ELR (cell line): ENCODE results near the gene ALOX15.
"Not testable (repeated sequence)": the region's sequence is repeated elsewhere in the genome, so short reads cannot be mapped to it uniquely, and the experiment has no call there.

Experiments
- DNase-seq: peaks from one replicate; pipeline ENCODE4 v3.0.0-alpha.2; 2015; ENCODE audit warnings: low read depth

ALOX15 gene

GRCh38 chr17:4617090-4617489 lies 24.4 kb downstream of the ALOX15 start:
- no peak for DNase-seq

GRCh38 chr17:4616476-4616875 lies 25.0 kb downstream of the ALOX15 start:
- DNase-seq: no peak

GRCh38 chr17:4610656-4611055 lies 30.8 kb downstream of the ALOX15 start:
- no peak for DNase-seq

GRCh38 chr17:4610162-4610561 lies 31.3 kb downstream of the ALOX15 start:
- no peak for DNase-seq

- no peak for DNase-seq
These were observed 31.7 kb downstream of the ALOX15 start for GRCh38 chr17:4609761-4610160.

GRCh38 chr17:4607773-4608187 lies 33.7 kb downstream of the ALOX15 start:
- peak; percentile 27 for DNase-seq

- DNase-seq: no peak
These were observed 34.2 kb downstream of the ALOX15 start for GRCh38 chr17:4607261-4607741.

GRCh38 chr17:4605826-4606225 lies 35.7 kb downstream of the ALOX15 start:
- no peak for DNase-seq

GRCh38 chr17:4604736-4605135 lies 36.7 kb downstream of the ALOX15 start:
- DNase-seq: not testable (repeated sequence)

GRCh38 chr17:4604111-4604644 lies 37.3 kb downstream of the ALOX15 start:
- DNase-seq: no peak

GRCh38 chr17:4602041-4602440 lies 39.4 kb downstream of the ALOX15 start:
- no peak for DNase-seq

GRCh38 chr17:4601326-4601725 lies 40.2 kb downstream of the ALOX15 start:
- DNase-seq: no peak

- DNase-seq: no peak
These were observed 40.9 kb downstream of the ALOX15 start for GRCh38 chr17:4600563-4600962.

GRCh38 chr17:4599505-4600281 lies 41.8 kb downstream of the ALOX15 start:
- no peak for DNase-seq

- no peak for DNase-seq
These were observed 42.5 kb downstream of the ALOX15 start for GRCh38 chr17:4598776-4599504.

- DNase-seq: no peak
These were observed 43.5 kb downstream of the ALOX15 start for GRCh38 chr17:4597975-4598374.

- no peak for DNase-seq
These were observed 44.7 kb downstream of the ALOX15 start for GRCh38 chr17:4596636-4597380.

GRCh38 chr17:4595685-4596342 lies 45.7 kb downstream of the ALOX15 start:
- DNase-seq: not testable (repeated sequence)

- DNase-seq: no peak
These were observed 46.4 kb downstream of the ALOX15 start for GRCh38 chr17:4594931-4595684.

GRCh38 chr17:4594406-4594805 lies 47.1 kb downstream of the ALOX15 start:
- no peak for DNase-seq

GRCh38 chr17:4593021-4593421 lies 48.5 kb downstream of the ALOX15 start:
- DNase-seq: no peak
